Breast epithelium (tissue), 4 donors: ENCODE data around the gene CLPSL1. TPM values are rescaled to one million over a fixed set of nuclear protein-coding genes. Genes with fewer than 3 reads are reported as not detected.

Source experiments
- DNase-seq, 2 donors: peaks; one replicate each; pipeline ENCODE4 v3.0.0-alpha.2; 2019; ENCODE audit warnings: low spot score in 2 of 2
- H3K27ac ChIP-seq, 2 donors: fragments of 200-600 bp; sonication (generic) in 1 of 2; one replicate each; pipeline ENCODE4 v1.5.1; 2016 to 2019; ENCODE audit warnings: mild to moderate bottlenecking in 1 of 2
- H3K27me3 ChIP-seq, 2 donors: fragments of 200-600 bp; sonication (generic) in 1 of 2; one replicate each; pipeline versions ENCODE4 v1.5.1 to v1.6.0; 2017 to 2019; ENCODE audit warnings: control low read depth in 1 of 2, mild to moderate bottlenecking in 1 of 2
- H3K36me3 ChIP-seq: fragments of 200-600 bp; one replicate; pipeline ENCODE4 v1.5.1; 2019
- H3K4me1 ChIP-seq, 2 donors: fragments of 200-600 bp; sonication (generic); one replicate each; pipeline ENCODE4 v1.5.1; 2016 to 2019; ENCODE audit warnings: control low read depth in 1 of 2
- H3K4me3 ChIP-seq, 3 donors: fragments of 200-600 bp; sonication (generic); 1 replicate in 2 of 3; 2 replicates in 1 of 3; pipeline ENCODE4 v1.5.1; 2016 to 2019; ENCODE audit warnings: mild to moderate bottlenecking in 3 of 3, moderate library complexity in 2 of 3
- H3K9me3 ChIP-seq, 2 donors: fragments of 200-600 bp; sonication (generic) in 1 of 2; one replicate each; pipeline ENCODE4 v1.5.1; 2016 to 2019; ENCODE audit warnings: control low read depth in 1 of 2
- CTCF ChIP-seq, 3 donors: fragments of 450-650 bp; IDR thresholded peaks; one replicate each; pipeline ENCODE4 v1.5.1; 2016 to 2017; ENCODE audit warnings: antibody characterized with exemption in 3 of 3, mild to moderate bottlenecking in 3 of 3, moderate library complexity in 3 of 3
- POLR2A ChIP-seq: fragments of 450-650 bp; IDR thresholded peaks from one replicate; pipeline ENCODE4 v1.6.1; 2016; ENCODE audit warnings: antibody characterized with exemption, mild to moderate bottlenecking, moderate library complexity
- POLR2AphosphoS5 ChIP-seq, 3 donors: sonication (generic); formaldehyde crosslinking; IDR thresholded peaks; one replicate each; pipeline ENCODE4 v1.6.1; 2017; ENCODE audit warnings: antibody characterized with exemption in 3 of 3
- intact Hi-C: fragments of 100-400 bp; cut with DNase I; formaldehyde crosslinking; loops from one replicate; pipeline ENCODE4 v1.15.1; 2023; ENCODE audit warnings: low total_unique reads
- total RNA-seq, 3 donors: library from RNA; depleted of rRNA; stranded (reverse); fragments of >200 nt; gene quantifications; one replicate each; pipeline ENCODE4 v1.1.0, GENCODE V29; 2016

CLPSL1 gene
- total RNA-seq, 3 donors from 2014 or later = 1.3 TPM; not detected in 2

- TF ChIP-seq POLR2AphosphoS5 (IDR thresholded peaks at IDR 0.05) (no peak), CTCF (IDR thresholded peaks at IDR 0.05) (no peak), POLR2A (no peak)
- DNase-seq = no peak
- Histone ChIP-seq H3K9me3 (no peaks in the 10 kb centered on the region), H3K27ac (no peak overlapping the region), H3K27me3 (no peaks in the 10 kb centered on the region), H3K4me3 (no peak overlapping the region), H3K36me3 (no peaks in the 10 kb centered on the region), H3K4me1 (no peaks in the 10 kb centered on the region)
- intact Hi-C loops = no loop called here
These were observed 52.7 kb downstream of the CLPSL1 start for GRCh38 chr6:35833536-35833935.

Other genes starting within 250 kb of the CLPSL1 start
- 100 to 1,000 TPM; 167 to 970 (median 266) TPM for gene FKBP5, start 92.1 kb upstream of the CLPSL1 start, total RNA-seq
- gene ARMC12, start 44.0 kb upstream of the CLPSL1 start, total RNA-seq = 1 to 10 TPM in 1 of 3 donors, under 1 TPM in 2; 0.29 to 1.4 (median 0.33) TPM
- gene CLPSL2, start 4.4 kb upstream of the CLPSL1 start, total RNA-seq = 1 to 10 TPM in 1 of 3 donors, not detected in 2; 2.3 TPM
- not detected for gene CLPS, start 16.3 kb downstream of the CLPSL1 start, total RNA-seq
- not detected for gene LHFPL5, start 24.3 kb downstream of the CLPSL1 start, total RNA-seq
- 10 to 100 TPM; 29.1 to 77.7 (median 61.3) TPM for gene SRPK1, start 140.1 kb downstream of the CLPSL1 start, total RNA-seq
- under 1 TPM in 2 of 3 donors, not detected in 1; 0.29 to 0.48 TPM for gene SLC26A8, start 243.6 kb downstream of the CLPSL1 start, total RNA-seq
- 10 to 100 TPM; 72.8 to 85.6 (median 81.3) TPM for gene MAPK14, start 246.8 kb downstream of the CLPSL1 start, total RNA-seq